ENCODE measurements around the gene SGTA.

The SGTA gene

DNA sequence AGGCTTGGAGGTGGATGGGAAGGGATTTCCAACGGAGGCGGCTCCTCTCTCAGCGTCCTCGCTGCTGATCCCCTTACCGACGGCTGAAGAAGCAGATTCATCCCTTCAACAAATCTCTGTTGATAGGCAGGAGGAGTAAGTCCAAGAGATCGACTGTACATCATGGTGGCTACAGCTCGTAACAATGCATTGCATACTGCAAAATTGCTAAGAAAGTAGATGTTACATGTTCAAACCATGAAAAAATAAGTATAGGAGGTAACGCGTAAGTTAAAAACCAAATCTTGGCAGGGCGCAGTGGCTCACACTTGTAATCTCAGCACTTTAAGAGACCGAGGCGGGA is 42.8 kb downstream of the SGTA start:
- H3K27me3 ChIP-seq (ENCODE audit: insufficient read depth, low read length, poor library complexity, severe bottlenecking), result peaks cover 5% of the 10 kb centered on the region
- H3K9ac ChIP-seq (ENCODE audit: low read depth, low read length, poor library complexity, severe bottlenecking), result no peak overlapping the region
- H2AFZ ChIP-seq (ENCODE audit: low read length), result no peak overlapping the region
- peaks cover 37% of the 10 kb centered on the region for H4K20me1 ChIP-seq (ENCODE audit: insufficient read depth, low read length, poor library complexity, severe bottlenecking)
- H3K4me2 ChIP-seq (ENCODE audit: low read depth, low read length, poor library complexity, severe bottlenecking), result no peak overlapping the region
- peaks cover 39% of the 10 kb centered on the region for H3K79me2 ChIP-seq (ENCODE audit: insufficient read depth, low read length)
- TF ChIP-seq, protein P1, sequence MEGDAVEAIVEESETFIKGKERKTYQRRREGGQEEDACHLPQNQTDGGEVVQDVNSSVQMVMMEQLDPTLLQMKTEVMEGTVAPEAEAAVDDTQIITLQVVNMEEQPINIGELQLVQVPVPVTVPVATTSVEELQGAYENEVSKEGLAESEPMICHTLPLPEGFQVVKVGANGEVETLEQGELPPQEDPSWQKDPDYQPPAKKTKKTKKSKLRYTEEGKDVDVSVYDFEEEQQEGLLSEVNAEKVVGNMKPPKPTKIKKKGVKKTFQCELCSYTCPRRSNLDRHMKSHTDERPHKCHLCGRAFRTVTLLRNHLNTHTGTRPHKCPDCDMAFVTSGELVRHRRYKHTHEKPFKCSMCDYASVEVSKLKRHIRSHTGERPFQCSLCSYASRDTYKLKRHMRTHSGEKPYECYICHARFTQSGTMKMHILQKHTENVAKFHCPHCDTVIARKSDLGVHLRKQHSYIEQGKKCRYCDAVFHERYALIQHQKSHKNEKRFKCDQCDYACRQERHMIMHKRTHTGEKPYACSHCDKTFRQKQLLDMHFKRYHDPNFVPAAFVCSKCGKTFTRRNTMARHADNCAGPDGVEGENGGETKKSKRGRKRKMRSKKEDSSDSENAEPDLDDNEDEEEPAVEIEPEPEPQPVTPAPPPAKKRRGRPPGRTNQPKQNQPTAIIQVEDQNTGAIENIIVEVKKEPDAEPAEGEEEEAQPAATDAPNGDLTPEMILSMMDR (conservative IDR thresholded peaks at IDR 0.05; ENCODE audit: low read length), result no peak
- TF ChIP-seq EZH2phosphoT487 (IDR thresholded peaks at IDR 0.05; ENCODE audit: borderline replicate concordance), result no peak
- no peak overlapping the region for H3K4me3 ChIP-seq (ENCODE audit: low read length, poor library complexity, severe bottlenecking)
- peaks cover 6% of the 10 kb centered on the region for H3F3A ChIP-seq (ENCODE audit: low read depth)
- peaks cover 17% of the 10 kb centered on the region for H3K4me1 ChIP-seq (ENCODE audit: insufficient read depth, low read length, poor library complexity, severe bottlenecking)
- peaks cover 5% of the 10 kb centered on the region; the same call in 1 of the 2 replicates for H3K9me3 ChIP-seq (ENCODE audit: insufficient read depth, low read depth, low read length)
- no peaks in the 10 kb centered on the region for H3K9me2 ChIP-seq (replicated peaks; ENCODE audit: low read depth, low read length)
- peaks cover 19% of the 10 kb centered on the region; the same call in 1 of the 2 replicates for H3K36me3 ChIP-seq (ENCODE audit: insufficient read depth, low read length)

DNA sequence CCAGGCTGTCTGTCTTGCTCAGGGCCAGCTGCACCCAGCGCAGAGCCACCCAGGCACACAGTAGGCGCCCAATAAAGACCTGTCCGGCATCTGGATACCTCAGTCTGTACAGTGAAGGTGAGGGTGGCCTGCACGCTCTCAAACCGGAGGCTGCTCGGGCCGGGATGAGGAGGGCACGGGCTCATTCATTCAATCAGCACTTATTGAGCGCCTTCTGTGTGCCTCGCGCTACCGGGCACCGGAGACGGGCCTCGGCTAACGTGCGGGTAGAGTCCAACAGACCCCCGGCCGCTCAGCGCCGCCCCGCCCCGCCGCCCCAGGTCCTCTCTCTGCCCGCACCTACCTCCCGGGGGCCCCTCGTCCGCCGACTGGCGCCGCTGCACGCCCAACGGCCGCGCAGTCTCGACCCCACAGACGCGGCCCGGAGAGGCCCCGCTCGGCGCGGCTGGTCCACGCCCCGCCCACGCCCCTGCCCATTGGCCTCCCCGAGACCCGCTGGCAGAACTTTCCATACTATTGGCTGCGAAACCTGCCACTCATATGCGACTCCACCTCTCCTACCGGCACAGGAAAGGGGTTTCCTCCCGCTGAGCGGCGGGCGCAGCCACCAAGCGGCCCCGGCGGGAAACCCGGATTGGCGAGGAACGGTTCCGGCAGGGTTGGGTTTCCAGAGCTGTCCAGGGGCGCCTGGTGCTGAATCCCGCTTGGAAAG is 43.3 kb downstream of the SGTA start, which contains the start of gene SLC39A3:
Gene SLC39A3, minus strand, starts transcription at position 416 of the 712 bp plus-strand sequence. CDS start 2,760 bp downstream, outside the sequence.
- H3K9me3 ChIP-seq (ENCODE audit: insufficient read depth, low read depth, low read length), result peaks cover 5% of the 10 kb centered on the region; the same call in 1 of the 2 replicates
- H3K4me1 ChIP-seq (ENCODE audit: insufficient read depth, low read length, poor library complexity, severe bottlenecking), result peaks cover 17% of the 10 kb centered on the region
- H3K4me3 ChIP-seq (ENCODE audit: low read length, poor library complexity, severe bottlenecking), result peak within 1 kb of the TSS; percentile 100
- TF ChIP-seq, protein P1 (conservative IDR thresholded peaks at IDR 0.05; ENCODE audit: low read length), result no peak
- TF ChIP-seq EZH2phosphoT487 (IDR thresholded peaks at IDR 0.05; ENCODE audit: borderline replicate concordance), result no peak
- H2AFZ ChIP-seq (ENCODE audit: low read length), result peak within 1 kb of the TSS; percentile 64; the same call in 1 of the 2 replicates
- H3K9me2 ChIP-seq (replicated peaks; ENCODE audit: low read depth, low read length), result no peaks in the 10 kb centered on the region
- H4K20me1 ChIP-seq (ENCODE audit: insufficient read depth, low read length, poor library complexity, severe bottlenecking), result peaks cover 42% of the 10 kb centered on the region
- H3K27me3 ChIP-seq (ENCODE audit: insufficient read depth, low read length, poor library complexity, severe bottlenecking), result peaks cover 5% of the 10 kb centered on the region
- peaks cover 24% of the 10 kb centered on the region; the same call in 1 of the 2 replicates for H3K36me3 ChIP-seq (ENCODE audit: insufficient read depth, low read length)
- H3K9ac ChIP-seq (ENCODE audit: low read depth, low read length, poor library complexity, severe bottlenecking), result peak within 1 kb of the TSS; percentile 98
- H3K4me2 ChIP-seq (ENCODE audit: low read depth, low read length, poor library complexity, severe bottlenecking), result peak within 1 kb of the TSS; percentile 78
- H3F3A ChIP-seq (ENCODE audit: low read depth), result peaks cover 6% of the 10 kb centered on the region
- H3K79me2 ChIP-seq (ENCODE audit: insufficient read depth, low read length), result peaks cover 45% of the 10 kb centered on the region

DNA sequence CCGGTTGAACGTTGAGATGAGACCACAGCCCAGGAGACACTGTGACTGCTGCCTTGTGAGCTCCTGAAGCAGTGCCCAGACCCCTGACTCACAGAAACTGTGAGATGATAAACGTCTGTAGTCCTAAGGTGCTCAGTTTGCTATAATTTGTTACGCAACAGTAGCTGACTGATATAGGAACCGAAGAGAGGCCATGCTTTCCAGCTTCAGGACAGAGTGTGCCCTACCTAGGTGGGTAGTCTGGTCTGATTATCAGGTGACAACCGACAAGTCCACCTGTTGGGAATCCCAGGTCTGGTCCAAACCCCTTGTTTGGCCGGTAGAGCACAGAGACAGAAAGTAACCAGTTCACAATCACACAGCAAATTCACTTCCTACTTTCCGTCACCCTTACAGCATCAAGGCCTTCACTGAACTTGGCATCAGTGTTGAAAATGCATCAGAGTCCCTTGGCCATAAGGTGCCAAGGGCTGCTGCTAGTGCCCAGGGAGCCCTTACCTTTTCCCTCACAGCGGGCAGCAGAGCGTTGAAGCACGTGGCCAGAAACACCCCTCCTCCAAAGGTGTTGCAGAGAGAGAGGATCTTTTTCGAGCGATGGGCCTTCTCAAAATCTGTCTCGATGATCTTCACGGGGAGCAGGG is 46.4 kb downstream of the SGTA start:
- no peak for TF ChIP-seq EZH2phosphoT487 (IDR thresholded peaks at IDR 0.05; ENCODE audit: borderline replicate concordance)
- TF ChIP-seq, protein P1 (conservative IDR thresholded peaks at IDR 0.05; ENCODE audit: low read length), result no peak
- peaks cover 62% of the 10 kb centered on the region for H3K79me2 ChIP-seq (ENCODE audit: insufficient read depth, low read length)
- H3K9me2 ChIP-seq (replicated peaks; ENCODE audit: low read depth, low read length), result no peaks in the 10 kb centered on the region
- peak overlapping the region; percentile 78 for H3K4me2 ChIP-seq (ENCODE audit: low read depth, low read length, poor library complexity, severe bottlenecking)
- H3K36me3 ChIP-seq (ENCODE audit: insufficient read depth, low read length), result peaks cover 49% of the 10 kb centered on the region; the same call in 1 of the 2 replicates
- peaks cover 6% of the 10 kb centered on the region for H3F3A ChIP-seq (ENCODE audit: low read depth)
- peaks cover 5% of the 10 kb centered on the region; the same call in 1 of the 2 replicates for H3K9me3 ChIP-seq (ENCODE audit: insufficient read depth, low read depth, low read length)
- peaks cover 5% of the 10 kb centered on the region for H3K27me3 ChIP-seq (ENCODE audit: insufficient read depth, low read length, poor library complexity, severe bottlenecking)
- H3K4me1 ChIP-seq (ENCODE audit: insufficient read depth, low read length, poor library complexity, severe bottlenecking), result peaks cover 17% of the 10 kb centered on the region
- H3K9ac ChIP-seq (ENCODE audit: low read depth, low read length, poor library complexity, severe bottlenecking), result no peak overlapping the region
- H3K4me3 ChIP-seq (ENCODE audit: low read length, poor library complexity, severe bottlenecking), result peak overlapping the region; percentile 100
- peaks cover 62% of the 10 kb centered on the region for H4K20me1 ChIP-seq (ENCODE audit: insufficient read depth, low read length, poor library complexity, severe bottlenecking)
- no peak overlapping the region for H2AFZ ChIP-seq (ENCODE audit: low read length)
